ENCODE data around the gene HAP1. TPM values are rescaled to one million over a fixed set of nuclear protein-coding genes. Genes with fewer than 3 reads are reported as not detected.
A peak's percentile ranks its signal among the peaks of the same experiment; 100 is the strongest.

HAP1 gene, protein sequence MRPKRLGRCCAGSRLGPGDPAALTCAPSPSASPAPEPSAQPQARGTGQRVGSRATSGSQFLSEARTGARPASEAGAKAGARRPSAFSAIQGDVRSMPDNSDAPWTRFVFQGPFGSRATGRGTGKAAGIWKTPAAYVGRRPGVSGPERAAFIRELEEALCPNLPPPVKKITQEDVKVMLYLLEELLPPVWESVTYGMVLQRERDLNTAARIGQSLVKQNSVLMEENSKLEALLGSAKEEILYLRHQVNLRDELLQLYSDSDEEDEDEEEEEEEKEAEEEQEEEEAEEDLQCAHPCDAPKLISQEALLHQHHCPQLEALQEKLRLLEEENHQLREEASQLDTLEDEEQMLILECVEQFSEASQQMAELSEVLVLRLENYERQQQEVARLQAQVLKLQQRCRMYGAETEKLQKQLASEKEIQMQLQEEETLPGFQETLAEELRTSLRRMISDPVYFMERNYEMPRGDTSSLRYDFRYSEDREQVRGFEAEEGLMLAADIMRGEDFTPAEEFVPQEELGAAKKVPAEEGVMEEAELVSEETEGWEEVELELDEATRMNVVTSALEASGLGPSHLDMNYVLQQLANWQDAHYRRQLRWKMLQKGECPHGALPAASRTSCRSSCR
- total RNA-seq (under 1 TPM in 4 of 9 donors, not detected in 5; 0.07 to 0.35 (median 0.10) TPM), polyA plus RNA-seq (under 1 TPM in 1 of 2 donors, not detected in 1; 0.10 TPM)
- long read RNA-seq, donor 1 = 0 reads
- long read RNA-seq, donor 2 = 0 reads
- long read RNA-seq, donor 3 = 0 reads

DNA sequence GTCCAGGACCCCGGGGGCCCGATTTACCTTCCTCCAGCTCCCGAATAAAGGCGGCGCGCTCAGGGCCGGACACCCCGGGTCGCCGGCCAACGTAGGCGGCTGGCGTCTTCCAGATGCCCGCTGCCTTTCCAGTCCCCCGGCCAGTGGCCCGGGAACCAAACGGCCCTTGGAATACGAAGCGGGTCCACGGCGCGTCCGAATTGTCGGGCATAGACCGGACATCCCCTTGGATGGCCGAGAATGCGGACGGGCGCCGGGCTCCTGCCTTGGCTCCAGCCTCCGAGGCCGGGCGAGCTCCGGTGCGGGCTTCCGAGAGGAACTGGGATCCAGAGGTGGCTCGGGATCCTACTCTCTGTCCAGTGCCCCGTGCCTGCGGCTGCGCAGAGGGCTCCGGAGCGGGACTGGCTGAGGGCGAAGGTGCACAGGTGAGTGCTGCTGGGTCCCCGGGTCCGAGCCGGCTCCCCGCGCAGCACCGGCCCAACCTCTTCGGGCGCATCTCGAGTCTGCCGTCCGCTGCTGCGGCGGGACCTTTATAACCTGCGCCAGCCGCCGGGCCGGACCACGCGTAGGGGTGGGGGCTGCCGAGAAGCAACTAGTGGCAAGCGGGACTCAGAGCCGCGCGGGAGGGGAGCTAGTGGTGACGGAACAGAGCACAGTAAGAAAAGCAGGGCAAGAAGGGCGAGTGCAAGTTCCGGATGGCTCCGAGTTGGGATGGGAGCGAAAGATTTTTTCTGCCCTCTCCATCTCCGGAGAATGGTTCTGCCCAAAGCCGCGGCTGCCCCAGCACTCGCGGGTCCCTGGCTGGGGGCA is at the start of gene HAP1:
HAP1 (minus strand) TSS at position 505 of the 810 bp plus-strand sequence; CDS start at position 496, 9 bp downstream.
- H3K9me3 ChIP-seq = no peaks in the 10 kb centered on the region
- no peaks in the 10 kb centered on the region for H3K36me3 ChIP-seq
- H3K4me3 ChIP-seq = peak within 1 kb of the TSS; percentile 33 to 55 (median 44)
- DNase-seq (peak in 1 of 5 donors; percentile 26), ATAC-seq (peak in 2 of 4 donors; percentile 19 to 26)
- peaks cover 29 to 63% (median 53%) of the 10 kb centered on the region in 9 donors for H3K27me3 ChIP-seq
- no peak for TF ChIP-seq POLR2A (IDR thresholded peaks at IDR 0.05)
- TF ChIP-seq, protein P1, sequence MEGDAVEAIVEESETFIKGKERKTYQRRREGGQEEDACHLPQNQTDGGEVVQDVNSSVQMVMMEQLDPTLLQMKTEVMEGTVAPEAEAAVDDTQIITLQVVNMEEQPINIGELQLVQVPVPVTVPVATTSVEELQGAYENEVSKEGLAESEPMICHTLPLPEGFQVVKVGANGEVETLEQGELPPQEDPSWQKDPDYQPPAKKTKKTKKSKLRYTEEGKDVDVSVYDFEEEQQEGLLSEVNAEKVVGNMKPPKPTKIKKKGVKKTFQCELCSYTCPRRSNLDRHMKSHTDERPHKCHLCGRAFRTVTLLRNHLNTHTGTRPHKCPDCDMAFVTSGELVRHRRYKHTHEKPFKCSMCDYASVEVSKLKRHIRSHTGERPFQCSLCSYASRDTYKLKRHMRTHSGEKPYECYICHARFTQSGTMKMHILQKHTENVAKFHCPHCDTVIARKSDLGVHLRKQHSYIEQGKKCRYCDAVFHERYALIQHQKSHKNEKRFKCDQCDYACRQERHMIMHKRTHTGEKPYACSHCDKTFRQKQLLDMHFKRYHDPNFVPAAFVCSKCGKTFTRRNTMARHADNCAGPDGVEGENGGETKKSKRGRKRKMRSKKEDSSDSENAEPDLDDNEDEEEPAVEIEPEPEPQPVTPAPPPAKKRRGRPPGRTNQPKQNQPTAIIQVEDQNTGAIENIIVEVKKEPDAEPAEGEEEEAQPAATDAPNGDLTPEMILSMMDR (IDR thresholded peaks at IDR 0.05) = no peak
- intact Hi-C loops (cut with DNase I) = loop anchor here in 1 of 10 donors (10.0 kb wide), 2 partner anchors 150 to 220 kb away; no protein-coding TSS in a partner anchor
- WGBS, 4 donors = 1 to 2% (median 1%) methylated on average over 34 to 77 of the region's 77 CpGs
- H3K4me1 ChIP-seq = peaks cover 3 to 25% (median 16%) of the 10 kb centered on the region in 12 donors
- H3K27ac ChIP-seq = no peak within 1 kb of the TSS

DNA sequence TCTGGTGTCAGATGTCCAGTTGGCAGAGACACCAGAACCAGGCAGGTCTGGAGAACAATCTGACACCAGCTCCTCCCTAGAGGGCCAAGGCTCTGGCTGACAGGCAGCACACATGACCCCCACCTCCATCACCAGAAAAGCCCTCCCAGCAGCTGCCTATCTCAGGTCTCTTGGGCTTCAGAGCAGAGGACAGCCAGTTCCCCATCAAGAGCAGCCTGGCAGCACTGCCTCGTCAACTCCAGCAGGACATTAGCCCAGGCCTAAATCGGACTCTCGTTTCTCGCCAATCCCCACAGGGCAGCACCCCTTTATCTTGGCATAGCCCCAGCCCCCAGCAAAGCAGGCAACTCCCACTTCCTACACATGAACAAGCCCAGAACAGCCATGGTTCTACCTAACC is 47.7 kb upstream of the HAP1 start:
- 8 to 33% (median 10%) methylated on average over 3 to 4 of the region's 4 CpGs for WGBS, 4 donors
- Histone ChIP-seq H3K27me3 (no peaks in the 10 kb centered on the region), H3K9me3 (no peaks in the 10 kb centered on the region), H3K27ac (peak overlapping the region; percentile 83 to 97 (median 95)), H3K36me3 (no peaks in the 10 kb centered on the region), H3K4me3 (peak overlapping the region in 7 of 12 donors; percentile 2 to 84 (median 19)), H3K4me1 (peaks cover 36 to 93% (median 79%) of the 10 kb centered on the region in 12 donors)
- ATAC-seq (peak; percentile 40 to 63 (median 52)), DNase-seq (peak; percentile 71 to 92 (median 80))
- intact Hi-C loops (cut with DNase I) = no loop called here
- TF ChIP-seq, protein P1 (IDR thresholded peaks at IDR 0.05) = no peak
- TF ChIP-seq POLR2A (IDR thresholded peaks at IDR 0.05) = no peak

DNA sequence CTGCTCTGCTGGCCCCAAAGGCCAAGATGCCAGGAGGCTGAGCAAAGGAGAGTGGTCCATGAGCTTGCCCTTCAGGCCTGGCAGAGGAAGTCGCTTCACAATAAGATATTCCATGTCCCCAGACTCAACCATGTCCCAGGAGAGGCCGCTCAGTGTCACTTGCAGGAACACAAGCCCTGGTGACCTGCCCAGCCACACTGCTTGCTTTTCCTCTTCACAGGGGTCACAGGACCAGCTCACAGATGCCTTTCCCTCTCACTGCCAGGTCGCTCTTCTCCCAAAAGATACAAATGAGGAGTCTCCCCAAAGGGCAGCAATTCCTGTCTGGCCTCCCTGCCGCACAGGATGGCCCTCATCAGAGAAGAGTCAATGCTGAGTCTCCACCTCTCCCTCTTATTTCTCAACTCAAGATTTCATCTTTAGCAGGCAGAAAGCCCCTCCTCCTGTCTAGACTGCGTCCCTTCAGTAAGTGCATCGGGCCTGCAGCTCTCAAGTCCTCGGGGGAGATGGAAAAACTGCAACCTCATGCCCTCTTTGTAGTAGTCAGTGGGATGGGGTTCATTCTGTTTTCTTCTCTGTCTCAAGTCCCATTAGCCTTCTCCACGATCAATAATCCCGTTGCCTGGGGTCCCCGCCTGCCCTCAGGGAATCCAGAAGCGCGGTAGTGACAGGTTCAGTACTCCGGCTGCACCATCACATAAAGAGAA is 47.1 kb upstream of the HAP1 start:
- WGBS, 4 donors = 35 to 42% (median 39%) methylated on average over 13 of the region's 13 CpGs
- Histone ChIP-seq H3K9me3 (no peaks in the 10 kb centered on the region), H3K4me1 (peaks cover 39 to 99% (median 85%) of the 10 kb centered on the region in 12 donors), H3K4me3 (peak overlapping the region in 6 of 12 donors; percentile 2 to 84 (median 18)), H3K27me3 (no peaks in the 10 kb centered on the region), H3K27ac (peak overlapping the region; percentile 83 to 97 (median 95)), H3K36me3 (peaks cover 0 to under 1% (median 0%) of the 10 kb centered on the region in 9 donors)
- DNase-seq = peak in 3 of 5 donors; percentile 50 to 77 (median 57)
- intact Hi-C loops (cut with DNase I) = no loop called here
- no peak for TF ChIP-seq POLR2A (IDR thresholded peaks at IDR 0.05)
- TF ChIP-seq, protein P1 (IDR thresholded peaks at IDR 0.05) = no peak
- ATAC-seq = no peak

Data from heart left ventricle (tissue), 16 donors.